Measurements from ENCODE around the gene DLG1. TPM values are rescaled to one million over a fixed set of nuclear protein-coding genes. Genes with fewer than 3 reads are reported as not detected.
"Not testable (repeated sequence)": the region's sequence is repeated elsewhere in the genome, so short reads cannot be mapped to it uniquely, and the experiment has no call there.

Gene DLG1
- total RNA-seq, 2 experiments from 2014 or later: 56.1 to 62.1 TPM

- POLR2A ChIA-PET, CTCF ChIA-PET: not testable (repeated sequence)
Measured at GRCh38 chr3:197051637-197052036, 246.8 kb downstream of the DLG1 start.

GRCh38 chr3:197050511-197050910 lies 247.9 kb downstream of the DLG1 start:
- ChIA-PET POLR2A (no interaction called here), CTCF (no interaction called here)

GRCh38 chr3:197042539-197042938 lies 255.9 kb downstream of the DLG1 start:
- ChIA-PET POLR2A (no interaction called here), CTCF (no interaction called here)

GRCh38 chr3:197041875-197042488 lies 256.4 kb downstream of the DLG1 start:
- ChIA-PET CTCF (interaction anchor here (0.6 kb wide), 1 partner anchor 13 kb away, joined by 3 read pairs; the partner anchor contains the start of gene MELTF), POLR2A (no interaction called here)

- CTCF ChIA-PET: interaction anchor here (0.8 kb wide), 1 partner anchor 12 kb away, joined by 3 read pairs; the partner anchor contains the start of gene MELTF
- POLR2A ChIA-PET: no interaction called here
Measured at GRCh38 chr3:197040658-197041057, 257.8 kb downstream of the DLG1 start.

- CTCF ChIA-PET: interaction anchor here (1.6 kb wide), 1 partner anchor 9 kb away, joined by 5 read pairs; the partner anchor contains the start of gene MELTF
- POLR2A ChIA-PET: no interaction called here
Measured at GRCh38 chr3:197038679-197039462, 259.5 kb downstream of the DLG1 start.

- ChIA-PET CTCF (no interaction called here), POLR2A (interaction anchor here (1.2 kb wide), 1 partner anchor 60 kb away, joined by 4 read pairs; no protein-coding TSS in a partner anchor)
Measured at GRCh38 chr3:197035577-197035976, 262.8 kb downstream of the DLG1 start.

- POLR2A ChIA-PET: interaction anchor here (0.6 kb wide), 1 partner anchor 220 kb away, joined by 3 read pairs; no protein-coding TSS in a partner anchor
- CTCF ChIA-PET: not testable (repeated sequence)
Measured at GRCh38 chr3:197034778-197035177, 263.6 kb downstream of the DLG1 start.

GRCh38 chr3:197033764-197034163 lies 264.6 kb downstream of the DLG1 start:
- CTCF ChIA-PET, POLR2A ChIA-PET: not testable (repeated sequence)

- POLR2A ChIA-PET: no interaction called here
Measured at GRCh38 chr3:197031315-197032285, 266.8 kb downstream of the DLG1 start.

GRCh38 chr3:197030379-197031314 lies 267.8 kb downstream of the DLG1 start:
- ChIA-PET CTCF (interaction anchor here (0.7 to 2.3 kb wide), 11 partner anchors 8 to 194 kb away, joined by 3 to 13 read pairs (median 5); no protein-coding TSS in a partner anchor), POLR2A (no interaction called here)

More at GRCh38 chr3:197031315-197032285, 266.8 kb downstream of the DLG1 start:
- CTCF ChIA-PET: interaction anchor here (1.3 kb wide), 1 partner anchor 29 kb away, joined by 5 read pairs; no protein-coding TSS in a partner anchor

- ChIA-PET CTCF (interaction anchor here (0.6 to 2.3 kb wide), 19 partner anchors 9 to 691 kb away, joined by 3 to 13 read pairs (median 5); no protein-coding TSS in a partner anchor), POLR2A (no interaction called here)
Measured at GRCh38 chr3:197029511-197030167, 268.8 kb downstream of the DLG1 start, which contains the start of gene MELTF. MELTF (minus strand) TSS chr3:197029817; CDS start chr3:197029702, 115 bp downstream.

- POLR2A ChIA-PET: interaction anchor here (0.6 kb wide), 1 partner anchor 24 kb away, joined by 3 read pairs; no protein-coding TSS in a partner anchor
- CTCF ChIA-PET: interaction anchor here (0.6 to 2.3 kb wide), 16 partner anchors 8 to 690 kb away, joined by 3 to 13 read pairs (median 4); no protein-coding TSS in a partner anchor
Measured at GRCh38 chr3:197028728-197029510, 269.5 kb downstream of the DLG1 start.

- ChIA-PET POLR2A (no interaction called here), CTCF (interaction anchor here (1.3 to 2.3 kb wide), 2 partner anchors 8 to 23 kb away, joined by 6 to 13 read pairs; no protein-coding TSS in a partner anchor)
Measured at GRCh38 chr3:197027896-197028727, 270.3 kb downstream of the DLG1 start.

- CTCF ChIA-PET: no interaction called here
- POLR2A ChIA-PET: no interaction called here
Measured at GRCh38 chr3:197027151-197027895, 271.1 kb downstream of the DLG1 start.

Data from activated CD8-positive, alpha-beta memory T cell treated with anti-CD3 and anti-CD28 coated beads for 36 hours (primary cell).